Liver (tissue), 9 donors: ENCODE measurements around the gene UFC1. TPM values are rescaled to one million over a fixed set of nuclear protein-coding genes. Genes with fewer than 3 reads are reported as not detected.

ENCODE experiments used
- DNase-seq: peaks from one replicate; pipeline ENCODE4 v3.0.0-alpha.2; 2017; ENCODE audit warnings: low spot score
- H3K27ac ChIP-seq, 2 donors: one replicate each; pipeline ENCODE4 v1.7.0; 2013; ENCODE audit warnings: inconsistent platforms in 2 of 2, low read length in 2 of 2, control low read depth in 1 of 2, low read depth in 1 of 2, mild to moderate bottlenecking in 1 of 2
- H3K27me3 ChIP-seq, 4 donors: one replicate each; pipeline versions ENCODE4 v1.6.1 to v1.7.0; 2013; ENCODE audit warnings: low read length in 3 of 4, inconsistent platforms in 1 of 4, mild to moderate bottlenecking in 1 of 4, moderate library complexity in 1 of 4; ENCODE audit not compliant: control insufficient read depth in 4 of 4, insufficient read depth in 4 of 4
- H3K36me3 ChIP-seq, 4 donors: one replicate each; pipeline versions ENCODE4 v1.6.1 to v1.7.0; 2013; ENCODE audit warnings: low read length in 3 of 4, mild to moderate bottlenecking in 3 of 4, low read depth in 1 of 4, moderate library complexity in 1 of 4; ENCODE audit not compliant: control insufficient read depth in 4 of 4, insufficient read depth in 3 of 4
- H3K4me1 ChIP-seq, 4 donors: one replicate each; pipeline versions ENCODE4 v1.6.1 to v1.7.0; 2013; ENCODE audit warnings: low read length in 3 of 4, mild to moderate bottlenecking in 3 of 4, moderate library complexity in 1 of 4; ENCODE audit not compliant: control insufficient read depth in 4 of 4, insufficient read depth in 4 of 4
- H3K4me3 ChIP-seq, 3 donors: one replicate each; pipeline versions ENCODE4 v1.6.1 to v1.7.0; 2013; ENCODE audit warnings: low read length in 3 of 3, control low read depth in 1 of 3, low read depth in 1 of 3, mild to moderate bottlenecking in 1 of 3
- H3K9ac ChIP-seq, 2 donors: one replicate each; pipeline ENCODE4 v1.7.0; 2013; ENCODE audit warnings: low read length in 2 of 2, mild to moderate bottlenecking in 2 of 2, moderate library complexity in 2 of 2, control low read depth in 1 of 2, low read depth in 1 of 2
- H3K9me3 ChIP-seq, 4 donors: one replicate each; pipeline versions ENCODE4 v1.6.1 to v1.7.0; 2013; ENCODE audit warnings: low read length in 3 of 4; ENCODE audit not compliant: control insufficient read depth in 4 of 4
- EGR1 ChIP-seq, 2 donors: IDR thresholded peaks; 2 replicates each; pipeline ENCODE4 v1.6.1; 2016 to 2018; ENCODE audit warnings: antibody characterized with exemption in 2 of 2, low read depth in 2 of 2
- FOXA1 ChIP-seq: IDR thresholded peaks from 2 replicates; pipeline ENCODE4 v1.6.1; 2016; ENCODE audit warnings: antibody characterized with exemption
- FOXA2 ChIP-seq: IDR thresholded peaks from 2 replicates; pipeline ENCODE4 v1.6.1; 2016; ENCODE audit warnings: antibody characterized with exemption
- GABPA ChIP-seq, 2 donors: IDR thresholded peaks in 1 of 2; conservative IDR thresholded peaks in 1 of 2; 2 replicates each; pipeline ENCODE4 v1.6.1; 2016; ENCODE audit warnings: antibody characterized with exemption in 2 of 2, mild to moderate bottlenecking in 1 of 2, moderate library complexity in 1 of 2
- HNF4G ChIP-seq: IDR thresholded peaks from 2 replicates; pipeline ENCODE4 v1.6.1; 2016; ENCODE audit warnings: antibody characterized with exemption
- JUND ChIP-seq, 2 donors: IDR thresholded peaks; 2 replicates each; pipeline ENCODE4 v1.6.1; 2016; ENCODE audit warnings: antibody characterized with exemption in 2 of 2
- NR2F2 ChIP-seq: IDR thresholded peaks from 2 replicates; pipeline ENCODE4 v1.6.1; 2016; ENCODE audit warnings: antibody characterized with exemption
- RAD21 ChIP-seq, 2 donors: IDR thresholded peaks; 2 replicates each; pipeline ENCODE4 v1.6.1; 2016; ENCODE audit warnings: antibody characterized with exemption in 2 of 2, mild to moderate bottlenecking in 2 of 2
- RXRA ChIP-seq, 2 donors: IDR thresholded peaks; 2 replicates each; pipeline ENCODE4 v1.6.1; 2017 to 2018; ENCODE audit warnings: antibody characterized with exemption in 2 of 2, mild to moderate bottlenecking in 1 of 2
- SP1 ChIP-seq: IDR thresholded peaks from 2 replicates; pipeline ENCODE4 v1.6.1; 2018; ENCODE audit warnings: antibody characterized with exemption, mild to moderate bottlenecking
- TAF1 ChIP-seq: conservative IDR thresholded peaks from 2 replicates; pipeline ENCODE4 v1.6.1; 2016; ENCODE audit warnings: antibody characterized with exemption, mild to moderate bottlenecking
- YY1 ChIP-seq: IDR thresholded peaks from 2 replicates; pipeline ENCODE4 v1.6.1; 2016; ENCODE audit warnings: antibody characterized with exemption, mild to moderate bottlenecking
- WGBS: extraction: QIAGEN DNeasy Blood & Tissue Kit; methylation state at CpG from one replicate; pipeline ENCODE4 v1.1.7; 2013; 5-methylcytosine and 5-hydroxymethylcytosine counted together
- polyA plus RNA-seq, 2 donors: library from polyadenylated mRNA; stranded (reverse) in 1 of 2; unstranded in 1 of 2; fragments of 200-250 nt in 1 of 2; fragments of >200 nt in 1 of 2; fragmentation: Nextera tagmentation in 1 of 2; extraction: Ambion mirVana in 1 of 2; gene quantifications; one replicate each; pipeline versions ENCODE4 v1.2.1 to v1.2.3, GENCODE V29; 2013 to 2015
- total RNA-seq, 2 donors: library from RNA; depleted of rRNA; stranded (reverse); fragments of >200 nt; gene quantifications; one replicate each; pipeline ENCODE4 v1.2.3, GENCODE V29; 2014
- TF ChIP-seq, protein P1 (sequence below): fragments of 150-350 bp; IDR thresholded peaks from 2 replicates; pipeline ENCODE4 v1.5.1; 2017; ENCODE audit warnings: improper control_type of control experiment, low read depth, low read length; ENCODE audit not compliant: missing input control
- TF ChIP-seq, protein P2 (sequence below): IDR thresholded peaks from 2 replicates; pipeline ENCODE4 v1.6.1; 2016; ENCODE audit warnings: antibody characterized with exemption, mild to moderate bottlenecking
- TF ChIP-seq, protein P3 (sequence below): IDR thresholded peaks from 2 replicates; pipeline ENCODE4 v1.6.1; 2016; ENCODE audit warnings: antibody characterized with exemption
- TF ChIP-seq, protein P4 (sequence below): IDR thresholded peaks from 2 replicates; pipeline ENCODE4 v1.6.1; 2016; ENCODE audit warnings: antibody characterized with exemption
- TF ChIP-seq, protein P5 (sequence below): IDR thresholded peaks from 2 replicates; pipeline ENCODE4 v1.6.1; 2016; ENCODE audit warnings: antibody characterized with exemption
- donor health status: healthy.
- donor health status: healthy.
- donor health status: healthy.
- donor health status: healthy.
- donor health status: healthy.

Gene UFC1
- total and polyA plus RNA-seq, 4 donors, result 34.2 to 47.5 (median 43.3) TPM

DNA sequence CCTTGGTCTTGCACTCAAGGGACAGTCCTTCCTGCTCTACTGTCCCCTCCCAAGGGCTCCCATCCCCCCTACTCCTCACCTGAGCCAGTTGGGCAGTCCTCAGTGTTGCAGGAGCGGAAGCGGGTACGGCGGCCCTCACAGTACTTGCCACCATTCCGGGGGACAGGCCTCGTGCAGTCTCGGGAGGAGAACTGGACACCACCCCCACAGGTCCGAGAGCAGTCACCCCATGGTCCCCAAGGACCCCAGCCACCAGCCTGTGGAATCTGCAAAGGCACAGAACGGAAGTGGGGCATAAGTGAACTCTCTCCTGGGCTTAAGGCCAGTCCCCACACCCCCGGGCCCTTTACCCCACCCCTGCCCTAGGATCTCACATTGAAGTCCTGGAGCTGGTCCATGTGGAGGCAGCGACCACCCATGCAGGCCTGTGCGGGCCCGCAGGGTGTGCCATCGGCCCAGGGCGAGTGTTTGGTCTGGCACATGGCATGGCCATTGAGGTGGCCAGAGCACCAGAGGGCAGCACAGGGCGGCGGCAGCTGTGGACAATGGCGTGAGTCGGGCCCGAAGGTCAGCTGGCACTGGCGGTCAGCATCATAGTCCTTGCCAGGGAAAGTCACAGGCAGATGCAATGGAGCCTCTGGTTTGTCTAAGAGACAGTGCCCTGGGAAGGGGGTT lies 39.9 kb downstream of the UFC1 start (continued):
- TF ChIP-seq GABPA (IDR thresholded peaks at IDR 0.05 in 1 of 2, conservative IDR thresholded peaks at IDR 0.05 in 1 of 2) (no peak), FOXA2 (no peak), NR2F2 (peak; percentile 35), RAD21 (IDR thresholded peaks at IDR 0.05) (peak; percentile 69 to 76)
- TF ChIP-seq, protein P1, sequence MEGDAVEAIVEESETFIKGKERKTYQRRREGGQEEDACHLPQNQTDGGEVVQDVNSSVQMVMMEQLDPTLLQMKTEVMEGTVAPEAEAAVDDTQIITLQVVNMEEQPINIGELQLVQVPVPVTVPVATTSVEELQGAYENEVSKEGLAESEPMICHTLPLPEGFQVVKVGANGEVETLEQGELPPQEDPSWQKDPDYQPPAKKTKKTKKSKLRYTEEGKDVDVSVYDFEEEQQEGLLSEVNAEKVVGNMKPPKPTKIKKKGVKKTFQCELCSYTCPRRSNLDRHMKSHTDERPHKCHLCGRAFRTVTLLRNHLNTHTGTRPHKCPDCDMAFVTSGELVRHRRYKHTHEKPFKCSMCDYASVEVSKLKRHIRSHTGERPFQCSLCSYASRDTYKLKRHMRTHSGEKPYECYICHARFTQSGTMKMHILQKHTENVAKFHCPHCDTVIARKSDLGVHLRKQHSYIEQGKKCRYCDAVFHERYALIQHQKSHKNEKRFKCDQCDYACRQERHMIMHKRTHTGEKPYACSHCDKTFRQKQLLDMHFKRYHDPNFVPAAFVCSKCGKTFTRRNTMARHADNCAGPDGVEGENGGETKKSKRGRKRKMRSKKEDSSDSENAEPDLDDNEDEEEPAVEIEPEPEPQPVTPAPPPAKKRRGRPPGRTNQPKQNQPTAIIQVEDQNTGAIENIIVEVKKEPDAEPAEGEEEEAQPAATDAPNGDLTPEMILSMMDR, result peak; percentile 37

DNA sequence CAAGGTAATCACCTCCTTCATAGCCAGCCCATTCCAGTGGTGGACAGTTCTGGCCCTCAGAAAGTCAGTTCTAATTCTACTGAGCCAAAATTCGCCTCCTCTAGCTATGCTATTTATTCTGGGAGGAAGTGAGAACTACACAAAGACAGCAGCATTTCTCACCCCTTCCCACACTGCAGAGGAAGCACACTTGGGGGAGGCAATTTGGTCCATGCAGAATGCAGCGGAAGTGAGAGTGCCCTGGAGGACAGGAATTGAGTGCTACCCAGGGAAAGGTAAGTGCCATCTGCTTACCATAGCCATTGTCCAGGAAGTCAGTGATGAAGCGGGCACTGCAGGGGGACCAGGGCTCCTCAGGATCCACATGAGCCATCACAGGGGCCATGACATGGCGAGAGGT lies 41.4 kb downstream of the UFC1 start:
- 82% methylated on average over 4 of the region's 4 CpGs for WGBS
- Histone ChIP-seq H3K9ac (no peak overlapping the region), H3K36me3 (peaks cover 0 to 5% (median under 1%) of the 10 kb centered on the region in 4 donors), H3K27me3 (no peaks in the 10 kb centered on the region), H3K9me3 (no peaks in the 10 kb centered on the region), H3K27ac (no peak overlapping the region), H3K4me1 (peaks cover 9 to 30% (median 18%) of the 10 kb centered on the region in 4 donors), H3K4me3 (no peak overlapping the region)
- DNase-seq, result no peak
- TF ChIP-seq, protein P2, sequence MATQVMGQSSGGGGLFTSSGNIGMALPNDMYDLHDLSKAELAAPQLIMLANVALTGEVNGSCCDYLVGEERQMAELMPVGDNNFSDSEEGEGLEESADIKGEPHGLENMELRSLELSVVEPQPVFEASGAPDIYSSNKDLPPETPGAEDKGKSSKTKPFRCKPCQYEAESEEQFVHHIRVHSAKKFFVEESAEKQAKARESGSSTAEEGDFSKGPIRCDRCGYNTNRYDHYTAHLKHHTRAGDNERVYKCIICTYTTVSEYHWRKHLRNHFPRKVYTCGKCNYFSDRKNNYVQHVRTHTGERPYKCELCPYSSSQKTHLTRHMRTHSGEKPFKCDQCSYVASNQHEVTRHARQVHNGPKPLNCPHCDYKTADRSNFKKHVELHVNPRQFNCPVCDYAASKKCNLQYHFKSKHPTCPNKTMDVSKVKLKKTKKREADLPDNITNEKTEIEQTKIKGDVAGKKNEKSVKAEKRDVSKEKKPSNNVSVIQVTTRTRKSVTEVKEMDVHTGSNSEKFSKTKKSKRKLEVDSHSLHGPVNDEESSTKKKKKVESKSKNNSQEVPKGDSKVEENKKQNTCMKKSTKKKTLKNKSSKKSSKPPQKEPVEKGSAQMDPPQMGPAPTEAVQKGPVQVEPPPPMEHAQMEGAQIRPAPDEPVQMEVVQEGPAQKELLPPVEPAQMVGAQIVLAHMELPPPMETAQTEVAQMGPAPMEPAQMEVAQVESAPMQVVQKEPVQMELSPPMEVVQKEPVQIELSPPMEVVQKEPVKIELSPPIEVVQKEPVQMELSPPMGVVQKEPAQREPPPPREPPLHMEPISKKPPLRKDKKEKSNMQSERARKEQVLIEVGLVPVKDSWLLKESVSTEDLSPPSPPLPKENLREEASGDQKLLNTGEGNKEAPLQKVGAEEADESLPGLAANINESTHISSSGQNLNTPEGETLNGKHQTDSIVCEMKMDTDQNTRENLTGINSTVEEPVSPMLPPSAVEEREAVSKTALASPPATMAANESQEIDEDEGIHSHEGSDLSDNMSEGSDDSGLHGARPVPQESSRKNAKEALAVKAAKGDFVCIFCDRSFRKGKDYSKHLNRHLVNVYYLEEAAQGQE, result no peak
- TF ChIP-seq NR2F2 (no peak), SP1 (no peak), HNF4G (no peak)
- TF ChIP-seq, protein P3, sequence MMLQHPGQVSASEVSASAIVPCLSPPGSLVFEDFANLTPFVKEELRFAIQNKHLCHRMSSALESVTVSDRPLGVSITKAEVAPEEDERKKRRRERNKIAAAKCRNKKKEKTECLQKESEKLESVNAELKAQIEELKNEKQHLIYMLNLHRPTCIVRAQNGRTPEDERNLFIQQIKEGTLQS, result no peak

DNA sequence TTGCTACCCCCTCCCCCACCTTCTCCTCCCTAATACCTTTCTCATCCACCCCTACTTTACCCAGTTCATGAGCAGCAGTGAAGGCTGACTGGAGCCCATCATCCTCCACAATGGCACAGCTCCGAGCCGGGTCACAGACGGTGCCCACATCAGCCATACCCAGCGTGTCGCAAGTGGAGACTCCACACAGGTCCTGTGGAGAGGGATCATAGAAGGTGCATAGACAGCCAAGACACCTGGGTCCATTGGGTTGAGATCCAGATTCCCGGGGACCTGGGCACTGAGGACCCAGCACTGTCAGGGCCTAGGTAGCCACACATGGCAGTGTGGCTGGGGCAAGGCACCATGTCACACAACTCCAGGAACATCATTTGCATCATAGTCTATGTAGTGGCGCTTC lies 42.3 kb downstream of the UFC1 start:
- 97% methylated on average over 7 of the region's 7 CpGs for WGBS
- no peak overlapping the region for H3K4me3 ChIP-seq
- H3K27ac ChIP-seq, result no peak overlapping the region
- no peak overlapping the region for H3K9ac ChIP-seq
- peaks cover 0 to 5% (median 0%) of the 10 kb centered on the region in 4 donors for H3K36me3 ChIP-seq
- H3K4me1 ChIP-seq, result peaks cover 14 to 32% (median 22%) of the 10 kb centered on the region in 4 donors
- DNase-seq, result no peak
- H3K9me3 ChIP-seq, result no peaks in the 10 kb centered on the region
- no peaks in the 10 kb centered on the region for H3K27me3 ChIP-seq
- TF ChIP-seq, protein P2, result no peak
- TF ChIP-seq, protein P3, result no peak
- TF ChIP-seq JUND (IDR thresholded peaks at IDR 0.05), result no peak
- no peak for TF ChIP-seq FOXA1
- no peak for TF ChIP-seq SP1
- TF ChIP-seq NR2F2, result no peak
- no peak for TF ChIP-seq RXRA (IDR thresholded peaks at IDR 0.05)
- TF ChIP-seq EGR1 (IDR thresholded peaks at IDR 0.05; ENCODE audit: low read depth in 2 of 2), result no peak
- TF ChIP-seq GABPA (IDR thresholded peaks at IDR 0.05 in 1 of 2, conservative IDR thresholded peaks at IDR 0.05 in 1 of 2), result no peak
- no peak for TF ChIP-seq FOXA2
- TF ChIP-seq, protein P4, sequence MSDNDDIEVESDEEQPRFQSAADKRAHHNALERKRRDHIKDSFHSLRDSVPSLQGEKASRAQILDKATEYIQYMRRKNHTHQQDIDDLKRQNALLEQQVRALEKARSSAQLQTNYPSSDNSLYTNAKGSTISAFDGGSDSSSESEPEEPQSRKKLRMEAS, result no peak
- TF ChIP-seq, protein P5, sequence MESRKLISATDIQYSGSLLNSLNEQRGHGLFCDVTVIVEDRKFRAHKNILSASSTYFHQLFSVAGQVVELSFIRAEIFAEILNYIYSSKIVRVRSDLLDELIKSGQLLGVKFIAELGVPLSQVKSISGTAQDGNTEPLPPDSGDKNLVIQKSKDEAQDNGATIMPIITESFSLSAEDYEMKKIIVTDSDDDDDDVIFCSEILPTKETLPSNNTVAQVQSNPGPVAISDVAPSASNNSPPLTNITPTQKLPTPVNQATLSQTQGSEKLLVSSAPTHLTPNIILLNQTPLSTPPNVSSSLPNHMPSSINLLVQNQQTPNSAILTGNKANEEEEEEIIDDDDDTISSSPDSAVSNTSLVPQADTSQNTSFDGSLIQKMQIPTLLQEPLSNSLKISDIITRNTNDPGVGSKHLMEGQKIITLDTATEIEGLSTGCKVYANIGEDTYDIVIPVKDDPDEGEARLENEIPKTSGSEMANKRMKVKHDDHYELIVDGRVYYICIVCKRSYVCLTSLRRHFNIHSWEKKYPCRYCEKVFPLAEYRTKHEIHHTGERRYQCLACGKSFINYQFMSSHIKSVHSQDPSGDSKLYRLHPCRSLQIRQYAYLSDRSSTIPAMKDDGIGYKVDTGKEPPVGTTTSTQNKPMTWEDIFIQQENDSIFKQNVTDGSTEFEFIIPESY, result no peak
- no peak for TF ChIP-seq HNF4G
- TF ChIP-seq TAF1, result no peak
- TF ChIP-seq YY1, result no peak
- no peak for TF ChIP-seq RAD21 (IDR thresholded peaks at IDR 0.05)
